NB4 (cell line): Measurements from ENCODE around the gene SSNA1.

Experiments used
- CTCF ChIP-seq: IDR thresholded peaks from one replicate; pipeline ENCODE4 v1.5.1; 2012; ENCODE audit warnings: low read depth, low read length
- MAX ChIP-seq: IDR thresholded peaks from 2 replicates; pipeline ENCODE4 v1.6.1; 2011; ENCODE audit warnings: low read depth, low read length

- TF ChIP-seq CTCF (no peak), MAX (no peak)
These were observed 42.0 kb upstream of the SSNA1 start for GRCh38 chr9:137146527-137146918.
